Measurements from ENCODE around the gene SARDH. TPM values are rescaled to one million over a fixed set of nuclear protein-coding genes. Genes with fewer than 3 reads are reported as not detected.

The SARDH gene
- total and polyA plus RNA-seq, 2 donors (not counting 3 experiments of a cell fraction or from before 2014, with no cell fraction given), result 0.19 to 0.44 TPM

- intact Hi-C loops (cut with micrococcal nuclease), result loop anchor here (1.0 kb wide), 1 partner anchor 251 kb away; no protein-coding TSS in a partner anchor
- no peaks in the 10 kb centered on the region for H3K79me2 ChIP-seq (ENCODE audit: control insufficient read depth, insufficient read depth, low read length)
- TF ChIP-seq FOS (IDR thresholded peaks at IDR 0.05; ENCODE audit: borderline replicate concordance, insufficient read depth, low read length) (no peak), CTCF (IDR thresholded peaks at IDR 0.05; ENCODE audit: extremely low read depth in 1 of 2, insufficient read depth in 1 of 2, low read depth in 1 of 2, low read length in 2 of 2) (peak; percentile 98 to 99), EZH2 (IDR thresholded peaks at IDR 0.05; ENCODE audit: borderline replicate concordance, low read depth, low read length, severe bottlenecking) (no peak)
- ChIA-PET CTCF (interaction anchor here (0.5 to 2.5 kb wide), 32 partner anchors 8 to 356 kb away, joined by 3 to 26 read pairs (median 4); partner anchors contain the start of gene CACFD1), POLR2A (no interaction called here)
- H3K36me3 ChIP-seq (ENCODE audit: control insufficient read depth in 2 of 2, extremely low read depth in 1 of 2, insufficient read depth in 2 of 2, low read length in 2 of 2), result no peaks in the 10 kb centered on the region
- DNase-seq (ENCODE audit: low read depth, low spot score) (peak; percentile 82), FAIRE-seq (peak; percentile 93)
- no peak overlapping the region for H3K4me3 ChIP-seq (replicated peaks in 1 of 3; ENCODE audit: insufficient read depth in 1 of 3, low read depth in 1 of 3, low read length in 3 of 3)
- no peaks in the 10 kb centered on the region for H3K9me1 ChIP-seq (replicated peaks; ENCODE audit: control insufficient read depth, extremely low read depth, insufficient read depth, low read length)
- no peak overlapping the region for H3K9ac ChIP-seq (replicated peaks; ENCODE audit: extremely low read depth, insufficient read depth, low read length)
- peaks cover 2 to 12% of the 10 kb centered on the region in 2 experiments for H3K27me3 ChIP-seq (ENCODE audit: control insufficient read depth in 2 of 2, insufficient read depth in 2 of 2, low read length in 2 of 2)
- no peaks in the 10 kb centered on the region for H4K20me1 ChIP-seq (replicated peaks; ENCODE audit: control insufficient read depth, extremely low read depth, insufficient read depth, low read length)
- dilution Hi-C loops (cut with MboI; ENCODE audit: extremely low pct_ligation_motif_present, low sequenced_read_pairs), result no loop called here
- H3K27ac ChIP-seq (ENCODE audit: insufficient read depth, low read depth, low read length), result no peak overlapping the region
- H2AFZ ChIP-seq (ENCODE audit: low read depth, low read length), result no peak overlapping the region
- H3K9me3 ChIP-seq (replicated peaks; ENCODE audit: control insufficient read depth, insufficient read depth, low read length), result no peaks in the 10 kb centered on the region
- BruUV-seq (replicated peaks), result no TSS peak
- no peak overlapping the region for H3K4me2 ChIP-seq (ENCODE audit: insufficient read depth, low read length)
- H3K4me1 ChIP-seq (ENCODE audit: control insufficient read depth, extremely low read depth, insufficient read depth, low read length), result peaks cover 2% of the 10 kb centered on the region
Observed at GRCh38 chr9:133742849-133743444, 4.8 kb upstream of the SARDH start.

GRCh38 chr9:133742251-133742650 lies 4.1 kb upstream of the SARDH start:
- dilution Hi-C loops (cut with MboI; ENCODE audit: extremely low pct_ligation_motif_present, low sequenced_read_pairs) (no loop called here), intact Hi-C loops (cut with micrococcal nuclease) (no loop called here)
- H3K36me3 ChIP-seq (ENCODE audit: control insufficient read depth in 2 of 2, extremely low read depth in 1 of 2, insufficient read depth in 2 of 2, low read length in 2 of 2), result no peaks in the 10 kb centered on the region
- CTCF ChIA-PET, result interaction anchor here (0.7 to 2.5 kb wide), 20 partner anchors 9 to 356 kb away, joined by 3 to 26 read pairs (median 4); partner anchors contain the start of gene CACFD1
- no peak for DNase-seq (ENCODE audit: low read depth, low spot score)
- H3K79me2 ChIP-seq (ENCODE audit: control insufficient read depth, insufficient read depth, low read length), result no peaks in the 10 kb centered on the region
- no peak overlapping the region for H3K9ac ChIP-seq (replicated peaks; ENCODE audit: extremely low read depth, insufficient read depth, low read length)
- H3K4me3 ChIP-seq (replicated peaks in 1 of 3; ENCODE audit: insufficient read depth in 1 of 3, low read depth in 1 of 3, low read length in 3 of 3), result no peak overlapping the region
- no peaks in the 10 kb centered on the region for H3K9me1 ChIP-seq (replicated peaks; ENCODE audit: control insufficient read depth, extremely low read depth, insufficient read depth, low read length)
- H3K4me2 ChIP-seq (ENCODE audit: insufficient read depth, low read length), result no peak overlapping the region
- H3K9me3 ChIP-seq (replicated peaks; ENCODE audit: control insufficient read depth, insufficient read depth, low read length), result no peaks in the 10 kb centered on the region
- no peak overlapping the region for H3K27ac ChIP-seq (ENCODE audit: insufficient read depth, low read depth, low read length)
- H3K4me1 ChIP-seq (ENCODE audit: control insufficient read depth, extremely low read depth, insufficient read depth, low read length), result peaks cover 2% of the 10 kb centered on the region
- POLR2A ChIA-PET, result no interaction called here
- H3K27me3 ChIP-seq (ENCODE audit: control insufficient read depth in 2 of 2, insufficient read depth in 2 of 2, low read length in 2 of 2), result peaks cover 1 to 10% of the 10 kb centered on the region in 2 experiments
- BruUV-seq (replicated peaks), result no TSS peak
- no peak overlapping the region for H2AFZ ChIP-seq (ENCODE audit: low read depth, low read length)
- FAIRE-seq, result no peak
- no peaks in the 10 kb centered on the region for H4K20me1 ChIP-seq (replicated peaks; ENCODE audit: control insufficient read depth, extremely low read depth, insufficient read depth, low read length)
- TF ChIP-seq MYC (IDR thresholded peaks at IDR 0.05; ENCODE audit: low read depth, low read length) (no peak), MAX (IDR thresholded peaks at IDR 0.05; ENCODE audit: insufficient read depth, insufficient read length) (no peak), GATA2 (IDR thresholded peaks at IDR 0.05; ENCODE audit: insufficient read depth, insufficient read length, low read depth, low read length) (no peak), JUN (IDR thresholded peaks at IDR 0.05; ENCODE audit: borderline replicate concordance, insufficient read depth, insufficient read length, low read depth) (no peak), FOS (IDR thresholded peaks at IDR 0.05; ENCODE audit: borderline replicate concordance, insufficient read depth, low read length) (no peak), POLR2AphosphoS5 (IDR thresholded peaks at IDR 0.05; ENCODE audit: insufficient read depth, low read depth, low read length) (no peak), EZH2 (IDR thresholded peaks at IDR 0.05; ENCODE audit: borderline replicate concordance, low read depth, low read length, severe bottlenecking) (no peak), POLR2A (IDR thresholded peaks at IDR 0.05; ENCODE audit: low read depth, low read length) (no peak), CTCF (IDR thresholded peaks at IDR 0.05; ENCODE audit: extremely low read depth in 1 of 2, insufficient read depth in 1 of 2, low read depth in 1 of 2, low read length in 2 of 2) (no peak)
